RWPE1 (cell line): ENCODE results near the gene SPIRE2.

ENCODE experiments used
- CTCF ChIA-PET: fragments of 350-600 bp; sonication (Branson Sonifier 250); formaldehyde crosslinking; extraction: SDS; loops from one replicate; lab custom pipeline; 2021; lab: Yijun Ruan, JAX
- POLR2A ChIA-PET: fragments of 400-600 bp; formaldehyde crosslinking; extraction: SDS; loops from one replicate; lab custom pipeline; 2020; ENCODE audit warnings: antibody characterized with exemption; ENCODE audit not compliant: low non-redundant PET; lab: Yijun Ruan, JAX
- DNase-seq: peaks from one replicate; pipeline ENCODE4 v3.0.0; 2012; ENCODE audit warnings: low spot score
- H3K27ac ChIP-seq: fragments of 450-650 bp; 2 replicates; pipeline ENCODE4 v1.5.1; 2017
- TF ChIP-seq, protein P1 (sequence below): fragments of 450-650 bp; conservative IDR thresholded peaks from 2 replicates; pipeline ENCODE4 v1.5.1; 2017; ENCODE audit warnings: low read depth, mild to moderate bottlenecking

Gene SPIRE2

DNA sequence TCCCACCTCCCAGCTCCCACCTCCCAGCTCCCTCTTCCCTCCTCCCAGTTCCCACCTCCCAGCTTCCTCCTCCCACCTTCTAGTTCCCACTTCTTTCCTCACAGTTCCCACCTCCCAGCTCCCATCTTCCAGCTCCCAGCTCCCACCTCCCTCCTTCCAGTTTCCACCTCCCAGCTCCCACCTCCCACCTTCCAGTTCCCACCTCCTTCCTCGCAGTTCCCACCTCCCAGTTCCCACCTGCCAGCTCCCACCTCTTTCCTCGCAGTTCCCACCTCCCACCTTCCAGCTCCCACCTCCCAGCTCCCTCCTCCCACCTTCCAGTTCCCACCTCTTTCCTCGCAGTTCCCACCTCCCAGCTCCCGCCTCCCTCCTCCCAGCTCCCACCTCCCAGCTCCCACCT lies 80.0 kb downstream of the SPIRE2 start:
- no peak for DNase-seq
- no peak overlapping the region for H3K27ac ChIP-seq
- TF ChIP-seq, protein P1, sequence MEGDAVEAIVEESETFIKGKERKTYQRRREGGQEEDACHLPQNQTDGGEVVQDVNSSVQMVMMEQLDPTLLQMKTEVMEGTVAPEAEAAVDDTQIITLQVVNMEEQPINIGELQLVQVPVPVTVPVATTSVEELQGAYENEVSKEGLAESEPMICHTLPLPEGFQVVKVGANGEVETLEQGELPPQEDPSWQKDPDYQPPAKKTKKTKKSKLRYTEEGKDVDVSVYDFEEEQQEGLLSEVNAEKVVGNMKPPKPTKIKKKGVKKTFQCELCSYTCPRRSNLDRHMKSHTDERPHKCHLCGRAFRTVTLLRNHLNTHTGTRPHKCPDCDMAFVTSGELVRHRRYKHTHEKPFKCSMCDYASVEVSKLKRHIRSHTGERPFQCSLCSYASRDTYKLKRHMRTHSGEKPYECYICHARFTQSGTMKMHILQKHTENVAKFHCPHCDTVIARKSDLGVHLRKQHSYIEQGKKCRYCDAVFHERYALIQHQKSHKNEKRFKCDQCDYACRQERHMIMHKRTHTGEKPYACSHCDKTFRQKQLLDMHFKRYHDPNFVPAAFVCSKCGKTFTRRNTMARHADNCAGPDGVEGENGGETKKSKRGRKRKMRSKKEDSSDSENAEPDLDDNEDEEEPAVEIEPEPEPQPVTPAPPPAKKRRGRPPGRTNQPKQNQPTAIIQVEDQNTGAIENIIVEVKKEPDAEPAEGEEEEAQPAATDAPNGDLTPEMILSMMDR = no peak
- CTCF ChIA-PET = interaction anchor here (0.6 kb wide), 3 partner anchors 11 to 176 kb away, joined by 4 to 7 read pairs (median 5); no protein-coding TSS in a partner anchor
- POLR2A ChIA-PET = interaction anchor here (1.1 to 2.2 kb wide), 2 partner anchors 10 to 14 kb away, joined by 4 to 16 read pairs; partner anchors contain the start of genes MC1R and TUBB3

DNA sequence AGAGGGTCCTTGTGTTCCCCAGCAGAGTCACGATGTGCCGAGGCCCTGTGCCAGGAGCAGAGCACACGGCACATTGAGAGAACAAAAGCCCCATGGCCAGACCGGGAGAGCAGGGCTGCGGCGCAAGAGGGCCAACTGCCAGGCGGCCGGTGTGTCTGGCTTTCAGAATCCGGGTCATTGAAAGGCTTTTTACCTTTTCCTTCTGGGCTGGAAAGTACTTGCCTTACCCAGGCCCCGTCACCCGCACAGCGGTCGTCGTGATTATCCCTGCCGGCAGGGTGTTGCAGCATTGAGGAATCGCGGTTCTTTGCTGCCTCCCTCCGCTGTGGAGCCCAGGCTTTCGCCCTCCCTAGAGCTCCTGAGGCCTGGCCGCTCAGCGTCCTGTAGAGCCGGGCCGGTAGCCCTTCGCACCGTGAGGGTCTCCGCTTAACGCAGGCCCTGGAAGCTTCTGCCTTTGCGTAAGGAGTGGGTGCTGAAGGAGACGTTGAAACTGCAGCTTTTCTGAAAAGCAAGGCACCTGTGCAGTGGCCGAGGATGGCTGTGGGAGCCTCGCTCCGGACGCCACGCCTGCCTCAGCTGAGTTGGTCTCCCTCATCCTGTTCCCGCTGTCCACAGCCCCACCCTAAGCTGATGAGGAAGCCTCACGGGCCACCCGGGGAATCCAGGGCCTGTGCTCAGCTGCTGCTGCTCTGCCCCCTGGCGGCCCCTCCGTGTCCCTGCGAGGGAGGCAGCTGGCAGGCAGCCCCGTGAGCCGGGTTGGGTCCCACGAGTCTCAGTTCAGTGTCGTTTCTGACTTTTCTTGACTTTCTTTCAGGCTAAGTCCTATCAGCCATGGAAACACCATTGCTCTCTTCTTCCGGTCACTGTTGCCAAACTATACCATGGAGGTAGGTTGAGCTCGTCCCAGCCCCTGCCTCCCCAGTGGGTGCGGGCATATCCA lies 81.8 kb downstream of the SPIRE2 start:
- CTCF ChIA-PET = interaction anchor here (0.5 to 2.0 kb wide), 13 partner anchors 9 to 100 kb away, joined by 3 to 8 read pairs (median 4); partner anchors contain the start of genes MC1R and TUBB3
- POLR2A ChIA-PET = no interaction called here
- peak; percentile 63 for DNase-seq

DNA sequence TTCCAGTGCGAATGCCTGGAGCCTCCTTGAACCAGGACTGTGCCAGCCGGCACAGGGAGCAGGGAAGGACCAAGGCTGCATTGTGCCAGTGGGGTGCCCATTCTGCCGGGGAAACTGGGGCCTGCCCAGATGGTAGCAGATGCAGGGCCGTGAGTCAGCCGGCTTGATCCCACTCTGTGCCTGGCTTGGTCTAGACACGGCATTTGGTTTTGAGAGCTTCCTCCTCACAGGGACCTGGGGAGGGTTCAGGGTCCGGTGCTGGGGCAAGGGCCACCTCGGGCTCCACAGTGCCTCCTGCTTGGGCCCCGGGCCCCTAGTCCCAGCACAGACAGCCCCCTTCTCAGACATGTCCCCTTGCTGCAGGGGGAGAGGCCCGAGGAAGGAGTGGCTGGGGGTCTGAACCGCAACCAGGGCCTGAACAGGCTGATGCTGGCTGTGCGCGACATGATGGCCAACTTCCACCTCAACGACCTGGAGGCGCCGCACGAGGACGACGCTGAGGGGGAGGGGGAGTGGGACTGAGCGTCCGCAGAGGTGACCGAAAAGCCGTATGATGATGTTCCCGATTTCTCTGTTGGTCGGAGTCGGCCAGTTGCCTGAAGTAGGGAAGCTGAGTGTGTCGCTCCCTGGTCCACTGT lies 82.6 kb downstream of the SPIRE2 start:
- no peak for DNase-seq
- CTCF ChIA-PET = interaction anchor here (0.5 to 2.0 kb wide), 12 partner anchors 8 to 101 kb away, joined by 3 to 8 read pairs (median 4); partner anchors contain the start of genes MC1R and TUBB3
- POLR2A ChIA-PET = no interaction called here
- peak overlapping the region; percentile 59 for H3K27ac ChIP-seq
- TF ChIP-seq, protein P1 = no peak

More for the DNA sequence above, 81.8 kb downstream of the SPIRE2 start:
- TF ChIP-seq, protein P1 = peak; percentile 87
- peak overlapping the region; percentile 59 for H3K27ac ChIP-seq

DNA sequence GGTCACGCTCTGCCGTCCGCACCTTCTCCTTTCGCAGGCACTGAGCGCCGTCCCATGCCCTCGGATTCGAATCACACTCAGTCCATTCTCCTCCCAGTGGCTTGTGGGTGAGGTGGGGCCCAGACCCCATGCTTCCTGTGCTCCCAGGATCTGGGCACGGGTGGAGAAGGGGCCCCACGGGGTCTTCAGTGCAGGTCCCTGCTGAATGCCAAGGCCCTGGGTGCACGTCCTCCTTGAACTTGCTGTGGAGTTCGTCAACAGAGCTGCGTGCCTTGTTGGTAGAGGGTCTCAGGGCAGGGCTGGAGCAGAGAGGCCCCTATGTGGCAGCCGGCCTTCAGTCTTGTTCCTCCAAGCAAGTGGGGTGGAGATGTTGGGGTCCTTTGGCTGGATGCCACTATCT lies 83.1 kb downstream of the SPIRE2 start:
- peak overlapping the region; percentile 59; the same call in 1 of the 2 replicates for H3K27ac ChIP-seq
- ChIA-PET CTCF (no interaction called here), POLR2A (no interaction called here)
- TF ChIP-seq, protein P1 = no peak
- no peak for DNase-seq

DNA sequence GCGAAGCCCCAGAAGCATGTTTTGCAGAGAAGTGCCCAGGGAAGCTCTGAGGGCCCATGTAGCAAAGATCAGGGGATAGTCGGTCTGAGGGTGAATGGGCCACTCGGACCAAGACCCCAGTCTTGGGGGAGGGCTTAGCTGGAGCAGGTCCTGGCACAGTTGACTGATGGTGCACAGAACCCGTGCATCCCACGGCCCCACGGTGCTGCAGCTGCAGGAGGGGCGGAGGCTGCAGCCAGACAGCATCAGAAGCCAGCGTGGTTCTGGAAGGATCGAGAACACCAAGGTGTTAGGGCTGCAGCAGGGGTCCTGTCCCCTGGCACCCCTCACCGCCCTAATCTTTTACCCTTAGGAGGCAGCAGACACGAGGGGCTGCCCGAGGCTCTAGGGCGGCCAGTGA lies 83.9 kb downstream of the SPIRE2 start:
- H3K27ac ChIP-seq = peak overlapping the region; percentile 61
- CTCF ChIA-PET = no interaction called here
- TF ChIP-seq, protein P1 = no peak
- no peak for DNase-seq
- POLR2A ChIA-PET = no interaction called here

DNA sequence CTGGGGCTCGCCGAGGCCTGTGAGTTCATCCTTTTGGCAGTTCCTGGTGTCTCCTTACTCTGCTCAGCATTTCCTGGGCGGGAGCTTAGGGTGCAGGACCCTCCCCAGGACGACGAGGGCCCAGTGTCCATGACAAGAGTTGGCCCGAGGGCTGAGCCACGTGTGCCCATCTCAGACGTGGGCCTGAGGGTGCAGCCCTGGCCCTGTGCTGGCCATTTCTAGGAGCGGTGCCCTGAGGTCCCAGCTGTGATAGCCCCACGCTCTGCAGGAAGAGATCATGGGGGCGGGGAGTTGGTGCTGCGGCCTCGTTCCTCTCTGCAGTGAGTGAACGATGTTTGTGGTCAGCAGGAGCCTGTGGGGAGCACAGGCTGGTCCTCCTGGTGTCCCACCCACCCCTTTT lies 84.4 kb downstream of the SPIRE2 start:
- TF ChIP-seq, protein P1 = no peak
- ChIA-PET CTCF (no interaction called here), POLR2A (interaction anchor here (0.6 kb wide), 1 partner anchor 40 kb away, joined by 3 read pairs; no protein-coding TSS in a partner anchor)
- peak overlapping the region; percentile 61 for H3K27ac ChIP-seq
- DNase-seq = no peak
